Cardiac fibroblast (primary cell): ENCODE results near the gene CTSW.

Experiments
- DNase-seq, 2 donors: peaks; one replicate each; pipeline versions ENCODE4 v3.0.0 to v3.0.0-alpha.2; 2010; ENCODE audit warnings: low read depth in 2 of 2
- H3K4me3 ChIP-seq, 2 donors: replicated peaks in 1 of 2; 1 replicate in 1 of 2; 2 replicates in 1 of 2; pipeline ENCODE4 v1.5.1; 2011; ENCODE audit warnings: low read depth in 2 of 2, low read length in 2 of 2, mild to moderate bottlenecking in 2 of 2, moderate library complexity in 1 of 2
- TF ChIP-seq, protein P1 (sequence below): IDR thresholded peaks from one replicate; pipeline ENCODE4 v1.5.1; 2011; ENCODE audit warnings: low read depth, mild to moderate bottlenecking, low read length, inconsistent platforms

Gene CTSW

DNA sequence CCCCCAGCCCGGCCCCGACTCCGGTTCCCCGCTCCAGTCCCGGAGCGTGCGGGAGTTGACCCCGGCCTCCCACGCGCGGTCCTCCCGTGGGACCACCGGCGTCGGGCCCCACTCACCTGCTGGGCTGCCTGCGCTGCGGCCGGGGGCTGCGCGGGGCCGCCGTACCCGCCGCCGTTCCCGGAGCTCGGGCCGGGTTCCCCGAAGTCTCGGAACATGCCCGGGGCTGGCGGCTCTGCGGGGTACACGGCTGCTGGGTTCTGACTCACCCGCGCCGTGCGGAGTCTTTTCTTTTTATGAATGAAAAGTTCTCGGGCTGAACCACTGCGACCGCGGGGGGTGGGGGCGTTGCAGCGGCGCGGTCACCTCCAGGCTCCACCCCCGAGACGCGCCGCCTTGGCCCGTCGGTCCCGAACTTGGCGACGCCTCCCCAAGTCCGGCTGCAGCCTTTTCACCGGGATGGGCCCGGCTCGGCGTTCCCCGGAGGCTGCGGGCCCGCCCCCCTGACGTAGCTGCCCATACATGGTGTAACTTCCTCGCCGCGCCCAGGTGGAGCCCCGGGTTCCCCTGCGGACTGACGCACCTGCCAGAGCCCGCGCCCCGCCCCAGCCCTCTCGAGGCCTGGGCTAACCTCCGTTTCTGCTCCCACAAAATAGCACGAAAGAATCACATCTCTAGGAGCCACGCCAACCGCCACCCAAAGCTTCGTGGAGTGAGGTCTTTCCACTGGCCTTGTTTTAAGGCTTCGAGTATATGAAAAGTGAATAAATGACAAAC, 20.7 kb downstream of the CTSW start, which contains the start of gene FOSL1:
Gene FOSL1 (minus strand): TSS at position 264 of the 774 bp plus-strand sequence. CDS start 49 bp downstream, at position 215.
- DNase-seq = peak; percentile 97 to 98
- peak within 1 kb of the TSS; percentile 76 to 98 for H3K4me3 ChIP-seq
- TF ChIP-seq, protein P1, sequence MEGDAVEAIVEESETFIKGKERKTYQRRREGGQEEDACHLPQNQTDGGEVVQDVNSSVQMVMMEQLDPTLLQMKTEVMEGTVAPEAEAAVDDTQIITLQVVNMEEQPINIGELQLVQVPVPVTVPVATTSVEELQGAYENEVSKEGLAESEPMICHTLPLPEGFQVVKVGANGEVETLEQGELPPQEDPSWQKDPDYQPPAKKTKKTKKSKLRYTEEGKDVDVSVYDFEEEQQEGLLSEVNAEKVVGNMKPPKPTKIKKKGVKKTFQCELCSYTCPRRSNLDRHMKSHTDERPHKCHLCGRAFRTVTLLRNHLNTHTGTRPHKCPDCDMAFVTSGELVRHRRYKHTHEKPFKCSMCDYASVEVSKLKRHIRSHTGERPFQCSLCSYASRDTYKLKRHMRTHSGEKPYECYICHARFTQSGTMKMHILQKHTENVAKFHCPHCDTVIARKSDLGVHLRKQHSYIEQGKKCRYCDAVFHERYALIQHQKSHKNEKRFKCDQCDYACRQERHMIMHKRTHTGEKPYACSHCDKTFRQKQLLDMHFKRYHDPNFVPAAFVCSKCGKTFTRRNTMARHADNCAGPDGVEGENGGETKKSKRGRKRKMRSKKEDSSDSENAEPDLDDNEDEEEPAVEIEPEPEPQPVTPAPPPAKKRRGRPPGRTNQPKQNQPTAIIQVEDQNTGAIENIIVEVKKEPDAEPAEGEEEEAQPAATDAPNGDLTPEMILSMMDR = no peak

DNA sequence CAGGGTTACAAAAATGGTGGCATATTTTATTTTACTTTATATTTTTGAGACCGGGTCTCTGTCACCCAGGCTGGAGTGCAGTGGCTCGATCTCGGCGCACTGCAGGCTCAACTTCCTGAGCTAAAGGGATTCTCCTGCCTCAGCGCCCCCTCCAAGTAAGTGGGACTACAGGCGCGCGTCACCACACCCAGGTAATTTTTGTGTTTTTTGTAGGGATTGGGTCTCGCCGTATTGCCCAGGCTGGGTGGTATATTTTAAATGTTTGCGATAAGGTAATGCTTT, 21.2 kb downstream of the CTSW start:
- no peak overlapping the region for H3K4me3 ChIP-seq
- TF ChIP-seq, protein P1 = no peak
- no peak for DNase-seq

DNA sequence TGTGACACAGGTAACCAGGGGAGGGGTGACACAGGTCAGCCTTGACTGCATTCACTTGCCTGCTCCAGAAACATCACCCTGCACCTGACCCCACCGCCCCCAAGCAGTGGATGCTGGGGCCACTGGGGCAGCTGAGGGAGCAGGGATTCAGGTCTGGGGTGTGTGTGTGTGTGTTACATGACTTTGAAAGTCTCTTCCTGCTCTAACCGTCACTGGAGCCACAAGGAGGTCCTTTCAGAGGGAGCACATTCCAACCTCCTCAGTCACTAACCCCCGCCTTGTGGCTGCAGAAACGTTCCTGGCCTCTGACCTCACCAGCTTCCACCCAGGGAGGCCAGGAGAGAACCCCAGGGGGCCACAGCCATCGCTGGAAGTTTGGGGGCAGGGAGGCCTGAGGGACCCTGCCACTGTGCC, 23.4 kb downstream of the CTSW start:
- peak; percentile 69 to 92 for DNase-seq
- TF ChIP-seq, protein P1 = no peak
- no peak overlapping the region for H3K4me3 ChIP-seq

DNA sequence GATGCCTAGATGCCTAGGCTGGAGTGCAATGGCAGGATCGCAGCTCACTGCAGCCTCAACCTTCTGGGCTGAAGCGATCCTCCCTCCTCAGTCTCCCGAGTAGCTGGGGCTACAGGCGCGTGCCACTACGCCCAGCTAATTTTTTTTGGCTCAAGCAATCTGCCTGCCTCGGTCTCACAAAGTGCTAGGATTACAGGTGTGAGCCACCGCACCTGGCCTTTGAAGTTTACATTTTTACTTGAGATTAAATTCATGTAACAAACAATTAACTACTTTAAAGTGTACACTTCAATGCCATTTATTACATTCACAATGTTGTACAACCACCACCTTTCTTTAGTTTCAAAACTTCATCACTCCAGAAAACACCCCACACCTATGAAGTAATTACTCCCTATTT, 24.1 kb downstream of the CTSW start:
- TF ChIP-seq, protein P1 = no peak
- no peak overlapping the region for H3K4me3 ChIP-seq
- DNase-seq = no peak

DNA sequence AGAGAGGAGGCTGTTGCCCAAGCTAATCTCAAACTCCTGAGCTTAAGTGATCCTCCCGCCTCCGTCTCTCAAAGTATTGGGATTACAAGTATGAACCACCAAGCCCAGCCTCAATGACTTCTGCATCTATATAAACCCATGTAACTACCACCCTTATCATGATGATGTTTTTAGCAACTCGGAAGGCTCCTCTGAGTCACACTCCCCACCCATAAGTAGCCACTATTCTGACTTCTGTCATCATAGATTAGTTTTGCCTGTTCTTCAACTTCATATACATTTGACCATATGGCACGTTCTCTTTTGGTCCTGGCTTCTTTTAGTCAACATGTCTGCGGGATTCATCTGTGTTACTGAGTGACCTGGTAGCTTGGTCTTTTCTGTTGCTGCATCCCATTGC, 27.0 kb downstream of the CTSW start:
- peak in 1 of 2 donors; percentile 23 for DNase-seq
- H3K4me3 ChIP-seq = no peak overlapping the region
- TF ChIP-seq, protein P1 = no peak

DNA sequence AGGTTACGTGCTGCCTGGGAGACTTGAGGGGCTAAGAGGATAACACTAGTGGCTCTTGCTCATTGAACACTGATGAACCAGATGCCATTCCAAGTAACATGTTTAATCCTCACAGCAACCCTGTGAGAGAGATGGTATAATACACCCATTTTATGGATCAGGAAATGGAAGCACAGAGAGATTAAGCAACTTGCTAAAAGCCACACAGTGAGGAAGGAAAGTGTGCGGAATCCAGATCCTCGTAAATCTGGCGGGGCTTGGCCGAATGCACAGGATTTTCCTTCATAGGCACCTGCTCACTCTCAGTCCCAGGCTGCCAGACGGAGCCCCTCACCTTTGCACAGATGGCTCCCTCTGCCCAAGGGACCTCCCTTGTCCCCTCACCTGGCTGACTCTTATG, 28.2 kb downstream of the CTSW start:
- no peak for DNase-seq
- no peak overlapping the region for H3K4me3 ChIP-seq
- TF ChIP-seq, protein P1 = no peak
